GM12878 (cell line): ENCODE measurements around the gene RAD51B. TPM values are rescaled to one million over a fixed set of nuclear protein-coding genes. Genes with fewer than 3 reads are reported as not detected.

Experiments used
- ATAC-seq: fragments of 200-7000 bp; cut with Tn5 transposase; 3 replicates; pipeline ENCODE4 v1.9.1; 2020; ENCODE audit warnings: mild to moderate bottlenecking, moderate library complexity
- BruUV-seq: library from RNA; stranded (reverse); fragments of 400-500 nt; replicated peaks from 2 replicates; lab custom pipeline; 2021; lab: Mats Ljungman, UMichigan
- CTCF ChIA-PET: fragments of 300-600 bp; sonication (Branson Sonifier 250); formaldehyde crosslinking; extraction: SDS; loops from one replicate; lab custom pipeline; 2021; ENCODE audit warnings: inconsistent platforms; lab: Yijun Ruan, JAX
- POLR2A ChIA-PET: fragments of 350-600 bp; formaldehyde crosslinking; extraction: SDS; loops from one replicate; lab custom pipeline; 2021; ENCODE audit warnings: inconsistent platforms; lab: Charles Lee
- RAD21 ChIA-PET: fragments of 300-600 bp; sonication (Branson Sonifier 250); formaldehyde crosslinking; loops from one replicate; lab custom pipeline; 2023; ENCODE audit warnings: antibody characterized with exemption; ENCODE audit not compliant: unreplicated experiment; lab: Charles Lee
- SMC1A ChIA-PET: fragments of 300-600 bp; sonication (Branson Sonifier 250); formaldehyde crosslinking; loops from one replicate; lab custom pipeline; 2023; ENCODE audit not compliant: unreplicated experiment, uncharacterized antibody; lab: Charles Lee
- DNase-seq: peaks from one replicate; pipeline ENCODE4 v3.0.0-alpha.2; 2011; ENCODE audit warnings: low read depth, low spot score
- FAIRE-seq: peaks from 3 replicates; lab custom pipeline; 2011; peaks lifted over from hg19 to GRCh38; lab: Jason Lieb, UNC
- H2AFZ ChIP-seq: 2 replicates; pipeline ENCODE4 v1.6.0; 2011; ENCODE audit warnings: low read depth, low read length, control low read depth; ENCODE audit not compliant: control insufficient read depth
- H3K27ac ChIP-seq: 2 replicates; pipeline ENCODE4 v1.5.1; 2011; ENCODE audit warnings: control low read depth; ENCODE audit not compliant: control insufficient read depth, insufficient read depth
- H3K27me3 ChIP-seq, 2 experiments: replicated peaks in 1 of 2; 2 replicates each; pipeline versions ENCODE4 v1.6.0 to v1.6.1; 2011; ENCODE audit warnings: low read length in 1 of 2; ENCODE audit not compliant: control insufficient read depth in 2 of 2, insufficient read depth in 2 of 2
- H3K36me3 ChIP-seq, 2 experiments: 2 replicates each; pipeline ENCODE4 v1.5.1; 2011; ENCODE audit warnings: low read length in 1 of 2; ENCODE audit not compliant: control insufficient read depth in 2 of 2, insufficient read depth in 2 of 2
- H3K4me1 ChIP-seq: 2 replicates; pipeline ENCODE4 v1.6.1; 2011; ENCODE audit warnings: mild to moderate bottlenecking, low read length, moderate library complexity, mixed read lengths; ENCODE audit not compliant: control insufficient read depth, insufficient read depth
- H3K4me2 ChIP-seq: 2 replicates; pipeline ENCODE4 v1.6.0; 2011; ENCODE audit warnings: control low read depth; ENCODE audit not compliant: control insufficient read depth, insufficient read depth
- H3K4me3 ChIP-seq: fragments of 200-600 bp; sonication (generic); 2 replicates; pipeline ENCODE4 v1.5.1; 2016
- H3K79me2 ChIP-seq: 2 replicates; pipeline ENCODE4 v1.6.0; 2011; ENCODE audit warnings: low read length; ENCODE audit not compliant: control insufficient read depth, insufficient read depth
- H3K9ac ChIP-seq: 2 replicates; pipeline ENCODE4 v1.8.0; 2011; ENCODE audit warnings: low read length, control low read depth, mixed read lengths; ENCODE audit not compliant: control insufficient read depth, insufficient read depth
- H3K9me3 ChIP-seq: replicated peaks from 3 replicates; pipeline ENCODE4 v1.5.1; 2011; ENCODE audit warnings: mild to moderate bottlenecking, low read length; ENCODE audit not compliant: control insufficient read depth, insufficient read depth
- H4K20me1 ChIP-seq: 2 replicates; pipeline ENCODE4 v1.6.0; 2011; ENCODE audit not compliant: control insufficient read depth, insufficient read depth
- BMI1 ChIP-seq: fragments of 450-650 bp; IDR thresholded peaks from 2 replicates; pipeline ENCODE4 v1.6.1; 2016; ENCODE audit warnings: mild to moderate bottlenecking, moderate library complexity, borderline replicate concordance
- CBX5 ChIP-seq: sonication (generic); IDR thresholded peaks from 2 replicates; pipeline ENCODE4 v1.6.1; 2016; ENCODE audit warnings: low read depth, moderate library complexity, mild to moderate bottlenecking, inconsistent platforms
- EED ChIP-seq: sonication (generic); IDR thresholded peaks from 2 replicates; pipeline ENCODE4 v1.6.1; 2016; ENCODE audit warnings: antibody characterized with exemption, low read depth
- HDAC2 ChIP-seq: fragments of 200-600 bp; sonication (generic); IDR thresholded peaks from 2 replicates; pipeline ENCODE4 v1.6.1; 2017
- IKZF2 ChIP-seq, 2 experiments: fragments of 450-650 bp; IDR thresholded peaks; 2 replicates each; pipeline ENCODE4 v1.6.1; 2017; ENCODE audit warnings: mild to moderate bottlenecking in 2 of 2, moderate library complexity in 2 of 2
- JUND ChIP-seq: IDR thresholded peaks from 2 replicates; pipeline ENCODE4 v1.6.1; 2012; ENCODE audit warnings: low read depth, mild to moderate bottlenecking, low read length, improper control_type of control experiment, moderate library complexity
- LARP7 ChIP-seq: fragments of 450-650 bp; IDR thresholded peaks from 2 replicates; pipeline ENCODE4 v1.6.1; 2017; ENCODE audit warnings: mild to moderate bottlenecking
- MEF2A ChIP-seq: IDR thresholded peaks from 2 replicates; pipeline ENCODE4 v1.6.1; 2011; ENCODE audit warnings: low read depth, mild to moderate bottlenecking, low read length, moderate library complexity; ENCODE audit not compliant: insufficient read depth
- MTA2 ChIP-seq: fragments of 450-650 bp; IDR thresholded peaks from 2 replicates; pipeline ENCODE4 v1.6.1; 2016; ENCODE audit warnings: low read depth, mild to moderate bottlenecking, moderate library complexity
- NFYA ChIP-seq: IDR thresholded peaks from 2 replicates; pipeline ENCODE4 v1.6.1; 2011; ENCODE audit warnings: low read depth, mild to moderate bottlenecking, low read length, improper control_type of control experiment, borderline replicate concordance
- NRF1 ChIP-seq: conservative IDR thresholded peaks from 2 replicates; pipeline ENCODE4 v1.6.1; 2011; ENCODE audit warnings: mild to moderate bottlenecking, low read depth, low read length, improper control_type of control experiment
- PAX5 ChIP-seq: IDR thresholded peaks from 2 replicates; pipeline ENCODE4 v1.6.1; 2011; ENCODE audit warnings: low read depth, low read length, borderline replicate concordance
- PAX8 ChIP-seq: fragments of 450-650 bp; IDR thresholded peaks from 2 replicates; pipeline ENCODE4 v1.6.1; 2017; ENCODE audit warnings: mild to moderate bottlenecking, moderate library complexity
- POLR2A ChIP-seq: IDR thresholded peaks from 2 replicates; pipeline ENCODE4 v1.6.1; 2011; ENCODE audit warnings: low read depth, mild to moderate bottlenecking, low read length
- RFX5 ChIP-seq: IDR thresholded peaks from 2 replicates; pipeline ENCODE4 v1.6.1; 2011; ENCODE audit warnings: low read depth, low read length, improper control_type of control experiment
- TARDBP ChIP-seq: IDR thresholded peaks from 2 replicates; pipeline ENCODE4 v1.6.1; 2016; ENCODE audit warnings: borderline replicate concordance
- YBX1 ChIP-seq: fragments of 450-650 bp; IDR thresholded peaks from 2 replicates; pipeline ENCODE4 v1.6.1; 2016; ENCODE audit warnings: antibody characterized with exemption
- ZNF217 ChIP-seq: fragments of 450-650 bp; IDR thresholded peaks from 2 replicates; pipeline ENCODE4 v1.6.1; 2017; ENCODE audit warnings: antibody characterized with exemption, mild to moderate bottlenecking
- ZZZ3 ChIP-seq: IDR thresholded peaks from 2 replicates; pipeline ENCODE4 v1.6.1; 2011; ENCODE audit warnings: low read depth; ENCODE audit not compliant: control insufficient read depth, insufficient read length
- WGBS: methylation state at CpG from one replicate; pipeline ENCODE4 v1.1.6; 2016; ENCODE audit warnings: low lambda C conversion rate; ENCODE audit not compliant: insufficient replicate concordance, insufficient coverage; ENCODE audit errors: missing lambda C conversion rate; 5-methylcytosine and 5-hydroxymethylcytosine counted together
- in situ Hi-C: fragments of 300-500 bp; cut with MboI; formaldehyde crosslinking; loops from 9 replicates; pipeline ENCODE4 v1.14.3; 2018; ENCODE audit warnings: mixed read lengths
- intact Hi-C: fragments of 100-400 bp; cut with micrococcal nuclease; formaldehyde crosslinking; loops from one replicate; pipeline ENCODE4 v1.14.2; 2022; ENCODE audit not compliant: unreplicated experiment
- polyA plus RNA-seq, 11 experiments: library from polyadenylated mRNA; depleted of rRNA in 4 of 11; unstranded in 6 of 11; stranded (reverse) in 5 of 11; fragments of >200 nt; fragmentation: Nextera tagmentation in 4 of 11; fragmentation: Illumina TruSeq in 1 of 11; extraction: Ambion mirVana in 4 of 11; extraction: Trizol in 1 of 11; gene quantifications; 1 replicate in 1 of 11; 2 replicates in 10 of 11; pipeline versions ENCODE4 v1.2.1 to v1.2.3, GENCODE V29; 2011 to 2016; ENCODE audit warnings: inconsistent platforms in 2 of 11, missing spikeins in 2 of 11, low read depth in 1 of 11
- total RNA-seq, 4 experiments: library from RNA; depleted of rRNA in 3 of 4; stranded (reverse); fragments of >200 nt in 3 of 4; fragmentation: Illumina TruSeq in 1 of 4; extraction: Trizol in 1 of 4; gene quantifications; 2 replicates each; pipeline versions ENCODE4 v1.2.1 to v1.2.3, GENCODE V29; 2013 to 2021
- TF ChIP-seq, protein P1 (sequence below): IDR thresholded peaks from 2 replicates; pipeline ENCODE4 v1.6.1; 2012; ENCODE audit warnings: low read depth, low read length, improper control_type of control experiment
- TF ChIP-seq, protein P2 (sequence below): IDR thresholded peaks from 2 replicates; pipeline ENCODE4 v1.6.1; 2012; ENCODE audit warnings: low read depth, low read length, improper control_type of control experiment
- TF ChIP-seq, protein P3 (sequence below): fragments of 450-650 bp; IDR thresholded peaks from 2 replicates; pipeline ENCODE4 v1.6.1; 2017; ENCODE audit warnings: low read depth, mild to moderate bottlenecking, moderate library complexity

Gene RAD51B
- total and polyA plus RNA-seq, 10 of the 15 experiments (the other 5 are each of a cell fraction or from before 2014, with no cell fraction given), result 9.8 to 26.8 (median 21.3) TPM

DNA sequence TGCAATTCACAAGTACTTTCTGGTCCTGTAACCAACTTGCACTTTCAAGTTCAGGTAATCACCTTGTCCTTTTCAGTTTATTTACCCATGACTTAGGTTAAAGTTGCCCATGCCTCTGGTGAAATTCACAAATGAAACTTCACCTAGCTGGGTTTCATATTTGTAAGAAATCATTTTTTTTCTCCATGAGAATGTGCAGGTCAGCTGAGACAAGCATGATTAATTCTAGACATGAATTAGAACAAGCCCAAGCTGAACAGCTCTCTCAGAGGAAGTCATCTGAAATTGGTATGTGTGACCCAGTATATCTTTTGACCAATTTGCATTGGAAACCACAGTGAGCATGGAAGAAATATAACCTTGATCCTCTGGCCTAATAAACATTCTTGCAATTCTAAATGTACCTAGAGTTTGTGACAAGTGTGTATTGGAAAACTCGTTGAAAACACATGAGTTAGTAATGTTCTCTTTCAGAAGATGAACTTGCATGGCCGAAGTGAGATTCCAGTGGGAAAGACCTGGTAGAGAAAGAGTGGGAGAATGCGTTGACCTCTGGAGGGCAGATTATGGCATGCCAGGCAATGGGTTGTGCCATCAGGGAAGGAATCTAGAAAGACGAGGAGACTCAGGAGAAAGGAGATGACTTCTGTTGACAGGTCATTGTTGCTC lies 486.8 kb downstream of the RAD51B start:
- Histone ChIP-seq H3K4me2 (peak overlapping the region; percentile 70; the same call in 1 of the 2 replicates), H3K27ac (peak overlapping the region; percentile 98), H3K9me3 (peaks cover 8% of the 10 kb centered on the region; the same call in 2 of the 3 replicates), H3K27me3 (no peaks in the 10 kb centered on the region), H3K9ac (peak overlapping the region; percentile 67), H4K20me1 (no peaks in the 10 kb centered on the region), H3K4me3 (no peak overlapping the region; the same call in 1 of the 2 replicates), H3K4me1 (peaks cover 46% of the 10 kb centered on the region), H2AFZ (no peak overlapping the region), H3K36me3 (peaks cover 0 to 5% of the 10 kb centered on the region in 2 experiments; a peak in 1 of 4 replicates), H3K79me2 (no peaks in the 10 kb centered on the region; the same call in 1 of the 2 replicates)
- FAIRE-seq (no peak), DNase-seq (peak; percentile 96), ATAC-seq (peak; percentile 86)
- ChIA-PET RAD21 (interaction anchor here (0.6 to 13.1 kb wide), 26 partner anchors 7 to 518 kb away, joined by 3 to 343 read pairs (median 8); no protein-coding TSS in a partner anchor), CTCF (interaction anchor here (0.6 to 5.7 kb wide), 24 partner anchors 9 to 538 kb away, joined by 3 to 73 read pairs (median 5); no protein-coding TSS in a partner anchor), SMC1A (interaction anchor here (0.6 to 7.9 kb wide), 33 partner anchors 8 to 523 kb away, joined by 3 to 321 read pairs (median 8); no protein-coding TSS in a partner anchor), POLR2A (interaction anchor here (0.6 to 7.8 kb wide), 23 partner anchors 12 to 481 kb away, joined by 3 to 141 read pairs (median 4); no protein-coding TSS in a partner anchor)
- in situ Hi-C loops, result no loop called here
- WGBS, result 44% methylated on average over 4 of the region's 4 CpGs
- intact Hi-C loops, result loop anchor here (1.0 to 5.0 kb wide), 4 partner anchors 23 to 74 kb away; no protein-coding TSS in a partner anchor
- no TSS peak for BruUV-seq
- TF ChIP-seq PAX8 (no peak), CBX5 (peak; percentile 83; the same call in 1 of the 2 replicates), EED (peak; percentile 46; the same call in 1 of the 2 replicates), MTA2 (peak; percentile 75; the same call in 1 of the 2 replicates), NFYA (no peak), IKZF2 (IDR thresholded peaks at IDR 0.05) (peak; percentile 62 to 68), NRF1 (no peak), JUND (no peak), YBX1 (no peak), HDAC2 (no peak), MEF2A (peak; percentile 65; the same call in 1 of the 2 replicates), ZNF217 (no peak), PAX5 (peak; percentile 35; the same call in 1 of the 2 replicates), TARDBP (no peak), LARP7 (no peak), POLR2A (no peak), ZZZ3 (no peak), RFX5 (no peak), BMI1 (no peak)
- TF ChIP-seq, protein P1, sequence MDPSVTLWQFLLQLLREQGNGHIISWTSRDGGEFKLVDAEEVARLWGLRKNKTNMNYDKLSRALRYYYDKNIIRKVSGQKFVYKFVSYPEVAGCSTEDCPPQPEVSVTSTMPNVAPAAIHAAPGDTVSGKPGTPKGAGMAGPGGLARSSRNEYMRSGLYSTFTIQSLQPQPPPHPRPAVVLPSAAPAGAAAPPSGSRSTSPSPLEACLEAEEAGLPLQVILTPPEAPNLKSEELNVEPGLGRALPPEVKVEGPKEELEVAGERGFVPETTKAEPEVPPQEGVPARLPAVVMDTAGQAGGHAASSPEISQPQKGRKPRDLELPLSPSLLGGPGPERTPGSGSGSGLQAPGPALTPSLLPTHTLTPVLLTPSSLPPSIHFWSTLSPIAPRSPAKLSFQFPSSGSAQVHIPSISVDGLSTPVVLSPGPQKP, result no peak
- TF ChIP-seq, protein P2, sequence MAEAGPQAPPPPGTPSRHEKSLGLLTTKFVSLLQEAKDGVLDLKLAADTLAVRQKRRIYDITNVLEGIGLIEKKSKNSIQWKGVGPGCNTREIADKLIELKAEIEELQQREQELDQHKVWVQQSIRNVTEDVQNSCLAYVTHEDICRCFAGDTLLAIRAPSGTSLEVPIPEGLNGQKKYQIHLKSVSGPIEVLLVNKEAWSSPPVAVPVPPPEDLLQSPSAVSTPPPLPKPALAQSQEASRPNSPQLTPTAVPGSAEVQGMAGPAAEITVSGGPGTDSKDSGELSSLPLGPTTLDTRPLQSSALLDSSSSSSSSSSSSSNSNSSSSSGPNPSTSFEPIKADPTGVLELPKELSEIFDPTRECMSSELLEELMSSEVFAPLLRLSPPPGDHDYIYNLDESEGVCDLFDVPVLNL, result no peak
- TF ChIP-seq, protein P3, sequence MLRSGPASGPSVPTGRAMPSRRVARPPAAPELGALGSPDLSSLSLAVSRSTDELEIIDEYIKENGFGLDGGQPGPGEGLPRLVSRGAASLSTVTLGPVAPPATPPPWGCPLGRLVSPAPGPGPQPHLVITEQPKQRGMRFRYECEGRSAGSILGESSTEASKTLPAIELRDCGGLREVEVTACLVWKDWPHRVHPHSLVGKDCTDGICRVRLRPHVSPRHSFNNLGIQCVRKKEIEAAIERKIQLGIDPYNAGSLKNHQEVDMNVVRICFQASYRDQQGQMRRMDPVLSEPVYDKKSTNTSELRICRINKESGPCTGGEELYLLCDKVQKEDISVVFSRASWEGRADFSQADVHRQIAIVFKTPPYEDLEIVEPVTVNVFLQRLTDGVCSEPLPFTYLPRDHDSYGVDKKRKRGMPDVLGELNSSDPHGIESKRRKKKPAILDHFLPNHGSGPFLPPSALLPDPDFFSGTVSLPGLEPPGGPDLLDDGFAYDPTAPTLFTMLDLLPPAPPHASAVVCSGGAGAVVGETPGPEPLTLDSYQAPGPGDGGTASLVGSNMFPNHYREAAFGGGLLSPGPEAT, result peak; percentile 64; the same call in 1 of the 2 replicates
